Measurements from ENCODE around the gene PATJ.

DNA sequence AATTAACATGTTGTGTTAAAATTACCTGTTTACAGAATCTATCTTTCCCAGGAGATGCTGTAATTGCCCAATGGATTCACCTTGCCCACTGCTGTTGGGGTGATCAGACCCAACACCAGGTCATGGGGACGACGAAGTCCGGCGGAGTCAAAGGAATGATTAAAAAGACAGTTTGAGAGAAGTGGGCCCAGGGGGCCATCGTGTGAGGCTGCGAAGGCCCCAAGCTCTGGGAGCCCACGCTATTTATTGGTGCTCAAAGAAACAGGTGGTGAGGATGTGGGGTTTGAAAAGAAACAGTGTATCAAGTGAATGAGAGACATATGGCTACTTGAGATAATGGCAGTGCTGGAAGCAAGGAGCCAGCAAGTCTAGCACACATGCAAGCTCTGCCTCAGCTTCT, 436.1 kb downstream of the PATJ start:
- TF ChIP-seq, protein P1, sequence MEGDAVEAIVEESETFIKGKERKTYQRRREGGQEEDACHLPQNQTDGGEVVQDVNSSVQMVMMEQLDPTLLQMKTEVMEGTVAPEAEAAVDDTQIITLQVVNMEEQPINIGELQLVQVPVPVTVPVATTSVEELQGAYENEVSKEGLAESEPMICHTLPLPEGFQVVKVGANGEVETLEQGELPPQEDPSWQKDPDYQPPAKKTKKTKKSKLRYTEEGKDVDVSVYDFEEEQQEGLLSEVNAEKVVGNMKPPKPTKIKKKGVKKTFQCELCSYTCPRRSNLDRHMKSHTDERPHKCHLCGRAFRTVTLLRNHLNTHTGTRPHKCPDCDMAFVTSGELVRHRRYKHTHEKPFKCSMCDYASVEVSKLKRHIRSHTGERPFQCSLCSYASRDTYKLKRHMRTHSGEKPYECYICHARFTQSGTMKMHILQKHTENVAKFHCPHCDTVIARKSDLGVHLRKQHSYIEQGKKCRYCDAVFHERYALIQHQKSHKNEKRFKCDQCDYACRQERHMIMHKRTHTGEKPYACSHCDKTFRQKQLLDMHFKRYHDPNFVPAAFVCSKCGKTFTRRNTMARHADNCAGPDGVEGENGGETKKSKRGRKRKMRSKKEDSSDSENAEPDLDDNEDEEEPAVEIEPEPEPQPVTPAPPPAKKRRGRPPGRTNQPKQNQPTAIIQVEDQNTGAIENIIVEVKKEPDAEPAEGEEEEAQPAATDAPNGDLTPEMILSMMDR (IDR thresholded peaks at IDR 0.05; ENCODE audit: poor library complexity, severe bottlenecking) = no peak
- TF ChIP-seq TAF1 (IDR thresholded peaks at IDR 0.05; ENCODE audit: low read depth) (no peak), EP300 (conservative IDR thresholded peaks at IDR 0.05; ENCODE audit: poor library complexity, severe bottlenecking) (no peak), EZH2 (IDR thresholded peaks at IDR 0.05; ENCODE audit: borderline replicate concordance, insufficient read depth, low read length, poor library complexity, severe bottlenecking) (no peak), RAD21 (conservative IDR thresholded peaks at IDR 0.05) (no peak), MXI1 (conservative IDR thresholded peaks at IDR 0.05; ENCODE audit: poor library complexity, severe bottlenecking) (no peak), POLR2AphosphoS5 (IDR thresholded peaks at IDR 0.05) (no peak), SMC3 (conservative IDR thresholded peaks at IDR 0.05; ENCODE audit: poor library complexity) (no peak)
- TF ChIP-seq, protein P2, sequence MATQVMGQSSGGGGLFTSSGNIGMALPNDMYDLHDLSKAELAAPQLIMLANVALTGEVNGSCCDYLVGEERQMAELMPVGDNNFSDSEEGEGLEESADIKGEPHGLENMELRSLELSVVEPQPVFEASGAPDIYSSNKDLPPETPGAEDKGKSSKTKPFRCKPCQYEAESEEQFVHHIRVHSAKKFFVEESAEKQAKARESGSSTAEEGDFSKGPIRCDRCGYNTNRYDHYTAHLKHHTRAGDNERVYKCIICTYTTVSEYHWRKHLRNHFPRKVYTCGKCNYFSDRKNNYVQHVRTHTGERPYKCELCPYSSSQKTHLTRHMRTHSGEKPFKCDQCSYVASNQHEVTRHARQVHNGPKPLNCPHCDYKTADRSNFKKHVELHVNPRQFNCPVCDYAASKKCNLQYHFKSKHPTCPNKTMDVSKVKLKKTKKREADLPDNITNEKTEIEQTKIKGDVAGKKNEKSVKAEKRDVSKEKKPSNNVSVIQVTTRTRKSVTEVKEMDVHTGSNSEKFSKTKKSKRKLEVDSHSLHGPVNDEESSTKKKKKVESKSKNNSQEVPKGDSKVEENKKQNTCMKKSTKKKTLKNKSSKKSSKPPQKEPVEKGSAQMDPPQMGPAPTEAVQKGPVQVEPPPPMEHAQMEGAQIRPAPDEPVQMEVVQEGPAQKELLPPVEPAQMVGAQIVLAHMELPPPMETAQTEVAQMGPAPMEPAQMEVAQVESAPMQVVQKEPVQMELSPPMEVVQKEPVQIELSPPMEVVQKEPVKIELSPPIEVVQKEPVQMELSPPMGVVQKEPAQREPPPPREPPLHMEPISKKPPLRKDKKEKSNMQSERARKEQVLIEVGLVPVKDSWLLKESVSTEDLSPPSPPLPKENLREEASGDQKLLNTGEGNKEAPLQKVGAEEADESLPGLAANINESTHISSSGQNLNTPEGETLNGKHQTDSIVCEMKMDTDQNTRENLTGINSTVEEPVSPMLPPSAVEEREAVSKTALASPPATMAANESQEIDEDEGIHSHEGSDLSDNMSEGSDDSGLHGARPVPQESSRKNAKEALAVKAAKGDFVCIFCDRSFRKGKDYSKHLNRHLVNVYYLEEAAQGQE (IDR thresholded peaks at IDR 0.05; ENCODE audit: borderline replicate concordance) = no peak

Data from neural cell (in vitro differentiated cells).